ENCODE results near the gene EFNA4. TPM values are rescaled to one million over a fixed set of nuclear protein-coding genes. Genes with fewer than 3 reads are reported as not detected.

Gene EFNA4
- polyA plus RNA-seq, 1 of the 3 experiments (the other 2 are of a cell fraction) = 17.7 TPM

GRCh38 chr1:155093911-155094621 is 30.5 kb downstream of the EFNA4 start:
- no peak overlapping the region for H3K9ac ChIP-seq
- peak; percentile 62 for TF ChIP-seq RAD21 (IDR thresholded peaks at IDR 0.05; ENCODE audit: low read length)
- peak; percentile 50 for TF ChIP-seq NFIC (IDR thresholded peaks at IDR 0.05; ENCODE audit: borderline replicate concordance)
- no peak for TF ChIP-seq FOXM1 (IDR thresholded peaks at IDR 0.05; ENCODE audit: low read depth)
- TF ChIP-seq MXI1 (IDR thresholded peaks at IDR 0.05; ENCODE audit: low read depth, low read length) = 0 out of 2 replicates have a peak, but pooled peaks have one; percentile 27
- no peak for TF ChIP-seq EP300 (IDR thresholded peaks at IDR 0.05; ENCODE audit: borderline replicate concordance in 1 of 2, low read depth in 1 of 2, low read length in 1 of 2)
- TF ChIP-seq CTCF (IDR thresholded peaks at IDR 0.05) = peak; percentile 57
- no peak for TF ChIP-seq IRF3 (IDR thresholded peaks at IDR 0.05; ENCODE audit: low read depth, low read length)
- TF ChIP-seq FOSL2 (IDR thresholded peaks at IDR 0.05; ENCODE audit: borderline replicate concordance, low read depth) = no peak
- TF ChIP-seq SMC3 (IDR thresholded peaks at IDR 0.05; ENCODE audit: low read depth, low read length) = peak; percentile 68
- TF ChIP-seq, protein P1, sequence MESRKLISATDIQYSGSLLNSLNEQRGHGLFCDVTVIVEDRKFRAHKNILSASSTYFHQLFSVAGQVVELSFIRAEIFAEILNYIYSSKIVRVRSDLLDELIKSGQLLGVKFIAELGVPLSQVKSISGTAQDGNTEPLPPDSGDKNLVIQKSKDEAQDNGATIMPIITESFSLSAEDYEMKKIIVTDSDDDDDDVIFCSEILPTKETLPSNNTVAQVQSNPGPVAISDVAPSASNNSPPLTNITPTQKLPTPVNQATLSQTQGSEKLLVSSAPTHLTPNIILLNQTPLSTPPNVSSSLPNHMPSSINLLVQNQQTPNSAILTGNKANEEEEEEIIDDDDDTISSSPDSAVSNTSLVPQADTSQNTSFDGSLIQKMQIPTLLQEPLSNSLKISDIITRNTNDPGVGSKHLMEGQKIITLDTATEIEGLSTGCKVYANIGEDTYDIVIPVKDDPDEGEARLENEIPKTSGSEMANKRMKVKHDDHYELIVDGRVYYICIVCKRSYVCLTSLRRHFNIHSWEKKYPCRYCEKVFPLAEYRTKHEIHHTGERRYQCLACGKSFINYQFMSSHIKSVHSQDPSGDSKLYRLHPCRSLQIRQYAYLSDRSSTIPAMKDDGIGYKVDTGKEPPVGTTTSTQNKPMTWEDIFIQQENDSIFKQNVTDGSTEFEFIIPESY (IDR thresholded peaks at IDR 0.05; ENCODE audit: borderline replicate concordance, low read depth) = no peak
- H3K79me2 ChIP-seq (ENCODE audit: insufficient read depth) = no peaks in the 10 kb centered on the region
- peaks cover 18% of the 10 kb centered on the region for H3F3A ChIP-seq (replicated peaks; ENCODE audit: insufficient read depth)
- 46% methylated on average over 12 of the region's 13 CpGs for WGBS (ENCODE audit: low lambda C conversion rate)
- 0 out of 2 replicates have a peak overlapping the region, but pooled peaks have one; percentile 31 for H2AFZ ChIP-seq (ENCODE audit: low read depth)
- CTCF ChIA-PET = interaction anchor here (0.7 to 13.1 kb wide), 7 partner anchors 14 to 75 kb away, joined by 3 to 496 read pairs (median 3); partner anchors contain the start of genes KRTCAP2 and TRIM46
- POLR2A ChIA-PET = no interaction called here
- no peaks in the 10 kb centered on the region for H3K27me3 ChIP-seq (ENCODE audit: insufficient read depth)
- H3K4me2 ChIP-seq = no peak overlapping the region
- H4K20me1 ChIP-seq (ENCODE audit: insufficient read depth) = no peaks in the 10 kb centered on the region
- peak; percentile 77 for DNase-seq
- peak overlapping the region in 1 of 2 experiments; percentile 30; a peak in 1 of 4 replicates for H3K27ac ChIP-seq (ENCODE audit: low read depth in 2 of 2, low read length in 1 of 2)
- H3K4me3 ChIP-seq (ENCODE audit: low read depth in 2 of 2, low read length in 1 of 2) = no peak overlapping the region
- H3K4me1 ChIP-seq (ENCODE audit: control insufficient read depth in 1 of 2, insufficient read depth in 2 of 2, low read depth in 1 of 2, low read length in 1 of 2) = peaks cover 0 to 24% of the 10 kb centered on the region in 2 experiments; a peak in 1 of 4 replicates
- no peaks in the 10 kb centered on the region for H3K9me2 ChIP-seq
- H3K9me3 ChIP-seq = no peaks in the 10 kb centered on the region
- no peaks in the 10 kb centered on the region for H3K36me3 ChIP-seq (replicated peaks in 1 of 2; ENCODE audit: control insufficient read depth in 1 of 2, insufficient read depth in 2 of 2, low read length in 1 of 2)

GRCh38 chr1:155094622-155094948 is 31.0 kb downstream of the EFNA4 start:
- no peak overlapping the region for H3K9ac ChIP-seq
- H3K27ac ChIP-seq (ENCODE audit: low read depth in 2 of 2, low read length in 1 of 2) = no peak overlapping the region
- H3K4me1 ChIP-seq (ENCODE audit: control insufficient read depth in 1 of 2, insufficient read depth in 2 of 2, low read depth in 1 of 2, low read length in 1 of 2) = peaks cover 0 to 24% of the 10 kb centered on the region in 2 experiments; a peak in 1 of 4 replicates
- WGBS (ENCODE audit: low lambda C conversion rate) = 74% methylated on average over 2 of the region's 2 CpGs
- 0 out of 2 replicates have a peak overlapping the region, but pooled peaks have one; percentile 31 for H2AFZ ChIP-seq (ENCODE audit: low read depth)
- H3K79me2 ChIP-seq (ENCODE audit: insufficient read depth) = no peaks in the 10 kb centered on the region
- H3K4me3 ChIP-seq (ENCODE audit: low read depth in 2 of 2, low read length in 1 of 2) = no peak overlapping the region
- no peaks in the 10 kb centered on the region for H4K20me1 ChIP-seq (ENCODE audit: insufficient read depth)
- H3F3A ChIP-seq (replicated peaks; ENCODE audit: insufficient read depth) = peaks cover 18% of the 10 kb centered on the region
- no peak overlapping the region for H3K4me2 ChIP-seq
- H3K27me3 ChIP-seq (ENCODE audit: insufficient read depth) = no peaks in the 10 kb centered on the region
- H3K36me3 ChIP-seq (replicated peaks in 1 of 2; ENCODE audit: control insufficient read depth in 1 of 2, insufficient read depth in 2 of 2, low read length in 1 of 2) = no peaks in the 10 kb centered on the region
- no peak for DNase-seq
- ChIA-PET CTCF (interaction anchor here (0.6 to 13.1 kb wide), 9 partner anchors 9 to 448 kb away, joined by 3 to 496 read pairs (median 3); partner anchors contain the start of genes KRTCAP2 and TRIM46), POLR2A (no interaction called here)
- no peaks in the 10 kb centered on the region for H3K9me2 ChIP-seq
- H3K9me3 ChIP-seq = no peaks in the 10 kb centered on the region
- TF ChIP-seq RCOR1 (IDR thresholded peaks at IDR 0.05; ENCODE audit: low read length) = no peak
- no peak for TF ChIP-seq MXI1 (IDR thresholded peaks at IDR 0.05; ENCODE audit: low read depth, low read length)
- TF ChIP-seq SIN3A (IDR thresholded peaks at IDR 0.05; ENCODE audit: borderline replicate concordance, low read depth, low read length) = no peak
- no peak for TF ChIP-seq EZH2phosphoT487 (IDR thresholded peaks at IDR 0.05; ENCODE audit: borderline replicate concordance, low read depth)
- no peak for TF ChIP-seq REST (IDR thresholded peaks at IDR 0.05; ENCODE audit: low read depth, low read length)
- no peak for TF ChIP-seq JUND (IDR thresholded peaks at IDR 0.05)
- TF ChIP-seq, protein P2, sequence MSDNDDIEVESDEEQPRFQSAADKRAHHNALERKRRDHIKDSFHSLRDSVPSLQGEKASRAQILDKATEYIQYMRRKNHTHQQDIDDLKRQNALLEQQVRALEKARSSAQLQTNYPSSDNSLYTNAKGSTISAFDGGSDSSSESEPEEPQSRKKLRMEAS (IDR thresholded peaks at IDR 0.05; ENCODE audit: low read depth) = no peak
